Germinal center (tissue), 1 donor: Measurements from ENCODE around the gene SMARCA2.

Experiments used
- DNase-seq: peaks from one replicate; pipeline ENCODE4 v3.0.0; 2012; ENCODE audit warnings: mixed read lengths, low spot score

The SMARCA2 gene

DNA sequence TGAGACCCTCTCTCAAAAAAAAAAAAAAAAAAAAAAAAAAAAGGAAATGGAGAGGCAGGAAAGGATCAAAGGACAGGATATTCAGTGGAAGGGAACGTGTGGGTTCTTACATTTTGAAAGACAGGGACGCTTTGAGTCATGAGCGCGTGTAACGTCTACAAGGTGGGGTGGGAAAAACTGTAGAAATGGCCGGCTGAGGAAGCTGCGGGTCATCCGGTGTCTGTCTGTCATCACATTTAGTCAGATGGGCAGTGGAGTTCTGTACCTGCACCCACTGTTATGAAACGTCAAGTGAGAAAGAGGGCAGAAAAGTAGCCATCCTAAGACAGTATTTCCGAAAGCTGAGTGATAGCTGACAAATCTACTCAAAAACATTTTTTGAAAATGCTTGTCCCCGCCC, 159.8 kb downstream of the SMARCA2 start:
- DNase-seq: no peak

DNA sequence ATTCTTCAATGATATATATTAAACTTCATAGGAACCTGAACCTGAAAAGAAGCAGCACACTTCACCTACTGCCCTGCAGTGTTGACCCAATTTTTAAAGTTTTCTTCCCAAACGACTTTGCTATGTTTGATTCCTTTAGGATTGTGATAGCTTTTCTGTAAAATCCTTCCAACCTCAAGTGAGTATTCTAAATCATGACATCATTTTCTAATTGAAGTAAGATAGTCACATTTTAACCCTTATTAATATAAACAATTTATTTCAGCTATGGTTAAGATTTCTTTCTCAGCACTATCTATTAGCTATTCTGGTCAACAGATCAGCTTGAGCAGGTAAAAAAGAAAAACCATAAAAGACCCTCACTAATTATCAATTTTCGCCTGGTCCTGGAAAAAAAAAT, 162.0 kb downstream of the SMARCA2 start:
- DNase-seq: no peak

DNA sequence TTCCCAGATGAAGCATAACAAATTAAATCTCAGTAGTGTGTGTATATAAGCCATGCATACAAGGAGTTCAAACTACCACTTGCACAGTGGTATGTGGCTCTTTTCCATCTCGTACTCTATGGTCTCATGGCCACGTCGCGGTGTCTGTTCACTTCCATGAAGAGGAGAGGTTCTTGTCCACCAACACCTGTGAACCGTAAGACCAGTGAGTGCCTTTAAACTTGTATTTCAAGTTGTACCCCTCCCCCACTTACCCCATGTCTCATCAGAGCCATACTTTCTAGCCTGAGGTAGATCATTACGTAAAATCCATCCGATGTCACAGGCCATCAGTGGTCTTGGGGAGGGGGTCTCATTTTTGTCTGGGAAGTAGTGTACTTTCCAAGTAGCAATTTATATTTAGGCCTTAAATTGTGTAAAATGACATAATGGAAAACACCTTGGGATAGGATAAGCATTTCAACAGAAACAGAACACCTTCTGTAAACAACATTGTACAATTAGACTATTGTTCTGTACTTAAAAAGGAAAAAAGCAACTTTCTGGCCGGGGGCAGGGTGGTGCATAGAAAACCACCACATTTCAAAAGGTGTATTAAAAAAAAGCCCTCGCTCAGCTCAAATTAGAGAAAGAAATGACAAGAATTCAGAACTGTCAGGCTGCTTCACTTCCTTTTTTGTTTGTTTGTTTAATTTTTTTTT, 163.0 kb downstream of the SMARCA2 start:
- no peak for DNase-seq

DNA sequence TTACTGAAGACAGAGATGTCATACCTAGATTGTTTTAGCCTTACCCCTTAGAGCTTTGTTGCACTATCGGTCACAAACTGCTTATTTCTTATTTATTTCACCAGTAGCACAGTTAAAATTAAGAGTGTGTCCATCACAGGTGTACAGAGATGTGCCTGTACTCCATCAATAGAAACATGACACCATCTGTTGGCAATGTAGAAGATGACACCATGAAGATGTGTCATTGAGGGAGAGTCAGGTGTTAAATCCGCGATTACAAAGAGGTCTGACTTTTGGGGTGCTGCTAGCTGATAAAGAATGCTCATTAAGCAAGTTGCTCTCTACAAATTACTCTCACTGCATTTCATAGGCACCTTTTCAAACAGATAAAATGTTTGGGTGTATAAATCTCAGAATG, 164.4 kb downstream of the SMARCA2 start:
- DNase-seq: no peak

DNA sequence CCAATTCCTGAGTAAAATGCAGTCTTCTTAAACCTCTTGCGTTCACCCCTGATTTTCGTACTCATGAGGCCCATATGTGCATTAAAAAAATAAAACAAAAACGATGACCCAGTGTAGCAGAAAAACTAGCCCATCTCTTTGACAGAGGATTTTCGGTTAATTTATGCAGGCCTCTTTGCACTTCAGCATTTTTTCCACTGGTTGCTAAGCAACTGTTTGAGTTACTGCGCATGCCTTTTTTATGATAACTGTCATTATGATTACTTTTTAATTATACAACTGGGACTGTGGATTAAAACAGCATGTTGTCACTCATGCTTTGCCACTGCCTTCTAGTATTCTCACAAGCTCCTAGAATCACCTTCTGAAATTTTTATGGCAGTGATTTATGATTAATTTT, 165.0 kb downstream of the SMARCA2 start:
- no peak for DNase-seq

DNA sequence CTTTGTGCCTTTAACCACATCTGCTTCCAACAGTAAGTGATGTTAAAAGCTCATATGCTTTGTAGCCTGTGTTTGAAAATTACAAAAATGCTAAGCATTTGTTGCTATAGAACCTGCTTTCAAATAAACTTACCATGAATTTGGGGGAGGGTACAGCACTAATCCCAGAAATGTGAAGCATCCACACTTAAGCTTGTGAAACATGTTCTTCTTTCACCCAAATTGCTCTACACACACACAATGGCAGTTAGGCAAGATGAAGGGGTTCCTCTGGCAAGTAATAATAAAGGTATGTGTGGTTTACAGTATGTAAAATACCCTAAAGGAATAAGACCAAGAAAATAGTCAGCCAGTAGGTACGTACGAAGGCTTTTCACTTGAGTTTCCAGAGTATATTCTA, 165.6 kb downstream of the SMARCA2 start:
- no peak for DNase-seq

DNA sequence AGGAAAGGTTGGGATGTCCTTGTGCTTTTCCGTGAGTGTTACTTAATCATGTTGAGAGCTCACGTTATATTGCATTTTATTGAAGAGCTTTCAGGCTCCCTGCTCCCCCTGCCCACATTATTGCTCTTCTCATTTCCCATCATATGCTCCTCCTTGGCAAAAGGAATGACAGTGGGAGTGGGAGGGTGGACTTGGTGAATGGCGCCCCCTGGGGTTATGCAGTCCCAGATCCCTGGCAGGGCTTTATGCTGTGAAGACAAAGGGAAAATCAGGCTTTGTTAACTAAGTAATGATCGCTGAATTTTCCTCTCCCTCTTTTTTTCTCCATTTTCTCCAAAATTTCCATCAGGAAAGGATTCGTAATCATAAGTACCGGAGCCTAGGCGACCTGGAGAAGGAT, 166.6 kb downstream of the SMARCA2 start:
- no peak for DNase-seq

DNA sequence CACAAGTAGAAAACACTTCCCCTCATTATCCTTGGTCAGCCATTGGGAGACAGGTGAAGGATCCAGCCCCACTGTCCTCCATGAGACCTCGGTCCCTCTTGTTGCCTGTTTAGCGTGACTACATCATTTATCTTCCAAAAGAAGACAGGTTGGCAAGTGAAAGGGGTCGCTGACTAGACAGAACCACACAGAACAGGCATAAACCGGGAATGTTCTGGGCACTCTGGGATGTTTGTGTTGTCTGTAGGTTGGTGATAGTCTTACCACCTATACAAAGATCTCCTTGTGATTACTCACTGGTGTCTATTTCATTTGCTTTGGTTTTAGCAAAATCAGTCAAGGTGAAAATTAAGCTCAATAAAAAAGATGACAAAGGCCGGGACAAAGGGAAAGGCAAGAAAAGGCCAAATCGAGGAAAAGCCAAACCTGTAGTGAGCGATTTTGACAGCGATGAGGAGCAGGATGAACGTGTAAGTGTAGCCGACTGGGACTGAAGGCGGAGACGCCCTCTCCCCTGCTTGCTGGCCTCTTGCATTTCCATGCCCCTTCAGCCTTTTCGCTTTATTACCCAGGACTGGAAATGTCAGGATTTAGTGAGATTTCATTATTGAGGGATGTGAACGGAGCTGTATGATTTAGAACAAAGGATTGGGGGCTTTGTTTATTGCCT, 175.9 kb downstream of the SMARCA2 start:
- no peak for DNase-seq

DNA sequence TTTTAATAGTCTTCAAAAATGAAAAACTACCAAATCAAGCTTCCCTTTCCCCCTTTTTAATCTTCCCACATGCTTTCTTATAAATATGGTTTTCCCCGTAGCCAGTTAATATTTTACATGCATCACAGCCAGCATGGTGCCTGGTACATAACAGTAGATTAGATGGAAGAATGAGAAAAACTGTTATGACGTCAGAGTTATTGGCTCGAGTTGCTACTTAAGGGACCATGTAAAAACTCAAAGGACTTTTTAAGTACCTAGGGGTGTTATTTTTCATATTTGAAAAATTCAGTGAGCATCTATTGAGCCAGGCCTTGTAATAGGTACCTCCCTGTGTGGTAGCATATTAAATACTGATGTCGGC, 176.4 kb downstream of the SMARCA2 start:
- DNase-seq: no peak

DNA sequence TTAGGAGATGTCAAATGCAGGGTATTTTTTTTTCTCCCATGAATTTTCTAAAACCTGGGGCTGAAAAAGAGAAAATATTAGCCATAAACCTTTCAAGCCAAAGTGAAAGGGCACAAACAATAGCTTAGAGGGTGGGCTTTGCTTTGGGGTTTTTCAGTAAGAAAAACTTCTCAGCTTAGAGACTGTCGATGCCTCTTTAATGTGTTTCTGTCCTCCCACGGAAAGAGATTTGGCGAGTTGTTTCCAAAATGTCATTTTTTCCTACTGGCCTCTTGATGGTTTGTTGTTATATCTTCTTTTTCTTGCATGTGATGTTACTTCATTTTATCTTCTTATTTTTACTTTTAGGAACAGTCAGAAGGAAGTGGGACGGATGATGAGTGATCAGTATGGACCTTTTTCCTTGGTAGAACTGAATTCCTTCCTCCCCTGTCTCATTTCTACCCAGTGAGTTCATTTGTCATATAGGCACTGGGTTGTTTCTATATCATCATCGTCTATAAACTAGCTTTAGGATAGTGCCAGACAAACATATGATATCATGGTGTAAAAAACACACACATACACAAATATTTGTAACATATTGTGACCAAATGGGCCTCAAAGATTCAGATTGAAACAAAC, 177.3 kb downstream of the SMARCA2 start:
- DNase-seq: no peak

DNA sequence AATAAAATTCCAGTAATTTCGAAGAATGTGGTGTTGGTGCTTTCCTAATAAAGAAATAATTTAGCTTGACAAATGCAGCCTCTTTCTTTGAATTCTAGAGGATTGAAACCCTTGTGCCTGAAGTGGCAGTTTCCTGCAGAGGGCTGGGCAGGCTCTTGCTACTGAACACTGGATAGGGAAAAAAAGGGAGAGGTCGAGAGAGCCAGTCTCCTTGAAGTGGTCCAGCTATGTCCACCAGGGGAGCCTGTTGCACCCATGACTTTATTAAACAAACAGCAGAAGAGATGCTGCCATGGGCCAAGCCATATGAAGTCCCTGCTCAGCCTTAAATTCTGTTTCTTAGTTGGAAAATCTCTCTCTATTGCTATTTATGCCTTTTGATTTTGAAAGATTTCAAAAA, 178.4 kb downstream of the SMARCA2 start:
- DNase-seq: no peak

DNA sequence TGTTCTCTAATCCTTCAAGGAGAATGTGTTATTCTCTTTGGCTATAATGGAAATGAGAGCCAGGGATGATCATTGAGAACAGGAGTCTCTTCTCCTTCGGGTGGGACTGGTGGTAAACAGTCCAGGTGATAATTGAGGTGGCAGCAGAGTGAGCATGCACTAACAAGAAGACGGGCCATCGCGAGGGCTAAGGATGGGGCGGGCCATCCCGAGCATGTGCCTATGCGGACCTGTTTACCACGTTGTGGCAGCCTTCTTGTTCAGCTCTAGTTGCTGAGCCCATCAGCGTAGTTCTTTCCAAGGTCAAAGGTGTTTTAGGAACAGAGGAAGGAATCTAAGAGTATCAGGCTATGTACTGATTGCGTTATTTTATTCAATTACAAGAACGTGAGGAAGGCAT, 180.1 kb downstream of the SMARCA2 start:
- DNase-seq: no peak

DNA sequence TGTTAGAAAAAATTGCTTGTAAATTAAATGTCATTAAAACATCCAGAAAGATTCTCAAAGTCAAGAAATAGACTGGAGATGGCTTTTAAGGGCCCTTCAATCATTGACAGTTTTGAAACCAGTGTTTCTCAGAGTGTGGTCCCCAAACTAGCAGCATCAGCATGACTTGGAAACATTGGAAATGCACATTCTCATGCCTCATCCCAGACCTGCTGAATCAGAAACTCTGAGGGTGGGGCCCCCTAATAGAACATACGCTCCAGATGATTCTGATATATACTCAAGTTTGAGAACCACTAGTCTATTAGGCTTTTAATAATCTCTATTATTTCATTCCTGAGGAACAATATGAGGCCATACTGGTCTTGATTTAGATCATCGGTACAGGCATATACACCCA, 181.6 kb downstream of the SMARCA2 start:
- DNase-seq: no peak

DNA sequence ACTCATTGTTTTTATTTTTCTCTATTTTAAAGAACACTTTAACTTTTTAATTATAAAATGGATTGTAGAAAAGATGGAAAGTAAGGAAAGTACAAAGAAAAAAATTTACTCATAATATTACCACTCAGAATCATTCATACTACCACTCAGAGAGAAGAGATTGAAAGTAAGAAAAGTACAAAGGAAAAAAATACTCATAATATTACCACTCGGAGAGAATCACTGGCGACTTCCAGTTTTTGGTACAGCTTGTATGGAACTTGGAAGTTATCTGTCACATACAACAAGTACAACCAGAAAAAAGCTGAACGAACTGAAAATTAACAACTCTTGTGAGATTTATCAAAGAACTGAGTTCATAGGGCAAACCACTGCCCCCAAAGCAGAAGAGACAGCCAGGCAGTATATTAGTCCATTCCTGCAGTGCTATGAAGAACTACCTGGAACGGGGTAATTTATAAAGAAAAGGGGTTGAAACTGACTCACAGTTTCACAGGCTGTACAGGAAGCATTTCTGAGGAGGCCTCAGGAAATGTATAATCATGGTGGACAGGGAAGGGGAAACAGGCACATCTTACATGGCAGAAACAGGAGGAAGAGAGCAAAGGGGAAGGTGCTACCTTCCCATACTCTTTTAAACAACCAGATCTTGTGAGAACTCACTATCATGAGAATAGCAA, 183.9 kb downstream of the SMARCA2 start:
- no peak for DNase-seq

DNA sequence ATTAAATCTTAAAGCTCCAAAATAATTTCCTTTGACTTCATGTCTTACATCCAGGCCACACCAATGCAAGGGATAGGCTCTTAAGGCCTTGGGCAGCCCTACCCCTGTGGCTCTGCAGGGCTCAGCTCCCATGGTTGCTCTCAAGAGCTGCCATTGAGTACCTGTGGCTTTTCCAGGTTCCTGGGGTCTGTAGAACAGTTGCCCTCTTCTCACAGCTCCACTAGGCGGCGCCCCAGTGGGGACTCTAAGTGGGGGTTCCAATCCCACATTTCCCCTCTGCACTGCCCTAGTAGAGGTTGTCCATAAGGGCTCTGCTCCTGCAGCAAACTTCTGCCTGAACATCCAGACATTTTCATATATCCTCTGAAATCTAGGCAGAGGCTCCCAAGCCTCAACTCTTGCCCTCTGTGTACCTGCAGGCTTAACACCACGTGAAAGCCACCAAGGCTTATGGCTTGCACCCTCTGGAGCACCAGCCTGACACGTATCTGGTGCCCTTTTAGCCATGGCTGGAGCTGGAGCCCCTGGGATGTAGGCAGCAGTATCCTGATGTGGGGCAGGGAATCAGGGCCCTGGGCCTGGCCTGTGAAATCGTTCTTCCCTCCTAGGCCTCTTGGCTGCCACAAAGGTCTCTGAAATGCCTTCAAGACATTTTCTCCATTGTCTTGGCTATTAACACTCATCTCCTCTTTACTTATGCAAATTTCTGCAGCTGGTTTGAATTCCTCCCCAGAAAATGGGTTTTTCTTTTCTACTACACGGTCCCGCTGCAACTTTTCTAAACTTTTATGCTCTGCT, 185.1 kb downstream of the SMARCA2 start:
- no peak for DNase-seq

DNA sequence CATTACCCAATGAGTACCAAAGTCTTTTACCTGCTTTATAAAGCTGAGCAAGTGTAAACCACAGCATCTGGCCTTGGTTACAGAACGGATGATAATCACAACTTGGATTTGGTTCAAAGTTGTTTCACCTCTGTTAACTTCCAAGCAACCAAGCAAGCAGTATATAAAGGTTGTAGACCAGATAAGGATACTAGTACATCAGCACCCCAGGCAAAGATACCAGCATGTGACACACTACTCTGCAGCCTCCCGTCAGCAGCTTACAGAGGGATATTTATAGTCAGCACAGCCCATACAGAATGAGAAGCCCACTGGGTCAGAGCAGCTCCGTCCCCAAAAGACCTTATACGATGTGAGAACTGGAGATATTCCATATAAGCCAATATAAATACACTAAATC, 193.3 kb downstream of the SMARCA2 start:
- no peak for DNase-seq

DNA sequence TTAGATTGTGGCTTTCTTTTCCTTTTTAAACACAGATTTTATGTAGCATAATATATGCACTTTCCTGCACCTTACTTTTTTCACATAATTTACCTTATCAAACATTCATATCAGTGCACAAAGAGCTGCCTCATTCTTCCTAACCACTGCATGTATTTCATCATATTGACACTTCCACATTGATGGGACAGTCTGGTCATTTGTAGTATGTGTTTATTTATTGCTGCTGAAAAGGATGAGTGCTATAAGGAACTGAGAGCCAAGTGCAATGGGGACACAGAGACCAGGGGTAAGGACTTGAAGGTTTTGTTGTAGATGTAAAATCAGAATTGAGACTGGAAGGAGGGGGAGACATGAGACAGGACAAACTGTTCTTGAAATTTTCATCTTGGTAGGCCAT, 193.8 kb downstream of the SMARCA2 start:
- no peak for DNase-seq

DNA sequence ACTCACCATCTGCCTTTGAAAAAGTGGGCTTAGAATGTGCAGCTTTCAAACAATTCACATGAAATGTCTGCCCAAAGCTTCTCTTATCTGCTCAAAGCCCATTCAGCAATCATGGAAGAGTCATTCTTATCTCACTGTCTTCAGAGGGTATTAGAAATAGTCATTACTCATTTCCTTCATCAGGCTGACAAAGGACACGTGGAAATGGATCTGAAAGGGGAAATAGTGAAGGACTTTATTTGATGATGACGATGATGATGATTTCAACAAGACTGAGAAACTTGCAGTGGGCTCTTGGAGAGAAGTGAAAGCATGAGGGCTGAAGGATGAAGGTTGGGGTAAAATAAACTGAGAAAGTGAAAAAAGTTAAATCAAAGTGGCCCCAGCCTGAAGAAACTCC, 194.3 kb downstream of the SMARCA2 start:
- no peak for DNase-seq

DNA sequence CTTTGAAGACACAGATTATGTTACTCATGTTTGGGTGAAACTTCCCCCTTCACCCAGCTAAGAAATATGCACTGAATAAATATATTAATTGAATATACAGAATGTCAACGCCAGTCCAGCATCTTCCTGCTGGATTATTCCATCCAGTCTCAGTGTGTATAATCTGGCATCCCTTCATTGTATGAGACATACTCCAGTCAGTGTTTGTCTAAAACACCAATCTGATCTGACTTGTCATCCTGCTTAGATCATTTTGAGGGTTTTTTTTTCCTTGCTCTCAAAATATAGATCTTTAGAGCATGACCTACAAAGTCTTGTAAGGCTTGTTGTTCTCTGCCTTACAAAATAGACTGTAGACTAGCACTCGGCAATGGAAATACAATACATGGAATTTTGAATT, 195.1 kb downstream of the SMARCA2 start:
- DNase-seq: no peak

DNA sequence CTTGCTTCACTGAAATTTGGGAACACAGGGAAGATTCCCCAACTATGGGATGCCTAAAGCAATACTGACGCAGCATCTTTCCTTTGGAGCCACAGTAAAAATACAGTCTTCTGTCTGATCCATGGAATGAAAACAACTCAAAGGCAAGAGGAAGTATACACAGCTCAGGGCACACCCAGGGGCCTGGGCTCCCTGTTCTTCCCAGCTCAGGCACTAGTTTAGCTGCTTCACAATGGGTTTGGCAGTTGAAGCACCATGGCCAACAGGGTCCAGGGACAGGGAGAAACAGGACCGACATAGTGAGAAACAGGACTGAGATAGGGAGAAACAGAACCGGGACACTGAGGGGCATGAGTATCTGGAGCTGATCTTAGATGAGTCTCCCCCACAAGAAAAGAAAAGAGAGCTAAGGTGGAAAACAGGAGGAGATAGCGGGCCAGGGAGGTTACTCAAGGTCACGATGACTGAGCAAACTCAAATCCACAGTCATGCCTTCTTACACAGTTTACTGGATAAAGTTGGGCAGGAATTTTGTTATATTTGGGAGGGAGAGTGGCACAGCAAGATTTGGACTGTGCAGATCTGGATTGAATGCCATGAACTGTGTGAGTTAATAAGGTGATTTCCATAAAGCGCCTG, 198.8 kb downstream of the SMARCA2 start:
- no peak for DNase-seq

DNA sequence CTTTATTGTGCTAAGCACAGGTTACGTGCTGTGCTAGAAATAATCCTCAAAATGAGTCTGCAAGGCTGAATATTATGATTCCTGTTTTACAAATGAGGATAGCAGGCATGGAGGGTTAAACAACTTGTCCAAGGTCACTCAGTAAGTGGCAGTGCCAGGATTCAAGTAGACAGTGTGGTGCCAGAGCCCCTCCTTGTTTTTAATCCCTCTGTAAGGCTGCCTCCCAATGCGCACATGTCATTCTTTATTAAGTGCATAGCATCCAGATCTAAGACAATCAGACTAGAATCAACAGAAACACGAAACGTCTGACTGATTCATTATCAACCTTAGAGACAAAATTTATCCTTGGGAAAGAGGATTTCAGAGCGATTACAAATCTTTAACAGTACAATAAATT, 199.6 kb downstream of the SMARCA2 start:
- no peak for DNase-seq

DNA sequence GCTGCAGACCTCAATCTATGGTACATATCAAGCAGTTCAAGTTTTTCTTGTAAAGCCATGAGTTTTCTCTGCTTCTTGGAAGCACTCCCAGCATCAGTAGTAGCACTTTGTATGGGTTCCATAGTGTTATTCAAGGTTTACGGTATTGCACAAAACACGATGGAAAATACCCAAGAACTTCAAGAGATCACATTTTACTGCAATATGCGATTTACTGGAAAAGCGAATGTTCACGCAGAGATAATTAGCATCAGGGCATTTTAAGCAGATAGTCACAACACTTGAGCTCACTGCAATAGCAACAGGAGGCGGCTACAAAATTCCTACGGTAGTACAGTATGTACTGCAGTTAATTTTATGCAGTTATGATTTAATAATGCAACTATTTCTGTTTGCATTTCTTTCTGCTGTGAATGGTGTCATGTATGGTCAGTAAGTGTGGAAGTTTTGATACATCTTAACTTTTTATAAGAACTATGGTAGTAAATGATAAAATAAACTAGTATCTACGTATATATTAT, 200.8 kb downstream of the SMARCA2 start:
- DNase-seq: no peak
